CD14-positive monocyte (primary cell): ENCODE data around the gene ATP8A1. TPM values are rescaled to one million over a fixed set of nuclear protein-coding genes. Genes with fewer than 3 reads are reported as not detected.

Experiments
- DNase-seq, 3 donors: peaks; one replicate each; pipeline ENCODE4 v3.0.0-alpha.2; 2011 to 2022
- H2AFZ ChIP-seq: 2 replicates; pipeline ENCODE4 v1.6.0; 2012; ENCODE audit warnings: mild to moderate bottlenecking, low read depth, low read length, inconsistent platforms; ENCODE audit not compliant: insufficient read depth, poor library complexity, severe bottlenecking
- H3K27ac ChIP-seq, 2 donors: 1 replicate in 1 of 2; 2 replicates in 1 of 2; pipeline ENCODE4 v1.5.1; 2012 to 2013; ENCODE audit warnings: low read length in 2 of 2, control low read depth in 1 of 2, inconsistent platforms in 1 of 2, low read depth in 1 of 2, mild to moderate bottlenecking in 1 of 2
- H3K27me3 ChIP-seq, 2 donors: one replicate each; pipeline versions ENCODE4 v1.6.0 to v1.6.1; 2011 to 2013; ENCODE audit warnings: low read length in 2 of 2; ENCODE audit not compliant: control insufficient read depth in 2 of 2, insufficient read depth in 2 of 2
- H3K36me3 ChIP-seq, 2 donors: replicated peaks in 1 of 2; 1 replicate in 1 of 2; 2 replicates in 1 of 2; pipeline versions ENCODE4 v1.5.1 to v1.6.1; 2012 to 2013; ENCODE audit warnings: low read length in 2 of 2, control low read depth in 1 of 2, inconsistent platforms in 1 of 2, mild to moderate bottlenecking in 1 of 2; ENCODE audit not compliant: insufficient read depth in 2 of 2, control insufficient read depth in 1 of 2
- H3K4me1 ChIP-seq, 2 donors: 1 replicate in 1 of 2; 2 replicates in 1 of 2; pipeline versions ENCODE4 v1.5.1 to v1.6.1; 2012 to 2013; ENCODE audit warnings: low read length in 2 of 2, control low read depth in 1 of 2, inconsistent platforms in 1 of 2, mild to moderate bottlenecking in 1 of 2, moderate library complexity in 1 of 2; ENCODE audit not compliant: insufficient read depth in 2 of 2, control insufficient read depth in 1 of 2
- H3K4me2 ChIP-seq: replicated peaks from 2 replicates; pipeline ENCODE3; 2012; ENCODE audit warnings: low read length, moderate library complexity, mild to moderate bottlenecking; ENCODE audit not compliant: poor library complexity, severe bottlenecking; ENCODE audit errors: extremely low read depth
- H3K4me3 ChIP-seq, 3 experiments: fragments of 200-600 bp in 1 of 3; sonication (generic) in 1 of 3; replicated peaks in 1 of 3; 1 replicate in 2 of 3; 2 replicates in 1 of 3; pipeline ENCODE4 v1.5.1; 2011 to 2013; ENCODE audit warnings: low read length in 3 of 3, mild to moderate bottlenecking in 3 of 3, control low read depth in 2 of 3, low read depth in 2 of 3, inconsistent platforms in 1 of 3, moderate library complexity in 1 of 3
- H3K79me2 ChIP-seq: 2 replicates; pipeline ENCODE4 v1.6.0; 2012; ENCODE audit warnings: mild to moderate bottlenecking, control low read depth, inconsistent platforms, low read length, moderate library complexity; ENCODE audit not compliant: insufficient read depth
- H3K9ac ChIP-seq: 2 replicates; pipeline ENCODE4 v1.6.0; 2017; ENCODE audit warnings: low read length, mild to moderate bottlenecking; ENCODE audit not compliant: insufficient read depth, poor library complexity, severe bottlenecking
- H3K9me3 ChIP-seq, 2 donors: replicated peaks in 1 of 2; 1 replicate in 1 of 2; 2 replicates in 1 of 2; pipeline versions ENCODE4 v1.5.1 to v1.6.1; 2012 to 2013; ENCODE audit warnings: low read length in 2 of 2, control low read depth in 1 of 2; ENCODE audit not compliant: control insufficient read depth in 1 of 2, insufficient read depth in 1 of 2
- H4K20me1 ChIP-seq: 2 replicates; pipeline ENCODE4 v1.6.0; 2012; ENCODE audit warnings: mild to moderate bottlenecking, low read length, control low read depth, moderate library complexity; ENCODE audit not compliant: insufficient read depth
- H3K27ac Mint-ChIP-seq, 7 donors: one replicate each; pipeline ENCODE4 v1.8.0; 2020; ENCODE audit warnings: mild to moderate bottlenecking in 7 of 7, mixed read lengths in 7 of 7, moderate library complexity in 6 of 7, inconsistent platforms in 2 of 7
- H3K27me3 Mint-ChIP-seq, 3 donors: one replicate each; pipeline ENCODE4 v1.8.0; 2021 to 2022; ENCODE audit warnings: low read depth in 3 of 3, mild to moderate bottlenecking in 3 of 3, mixed read lengths in 3 of 3, moderate library complexity in 3 of 3, inconsistent platforms in 1 of 3
- H3K36me3 Mint-ChIP-seq, 2 donors: one replicate each; pipeline ENCODE4 v1.8.0; 2020; ENCODE audit warnings: mixed read lengths in 2 of 2, inconsistent platforms in 1 of 2, mild to moderate bottlenecking in 1 of 2
- H3K4me1 Mint-ChIP-seq: one replicate; pipeline ENCODE4 v1.8.0; 2020; ENCODE audit warnings: mild to moderate bottlenecking, mixed read lengths
- H3K4me3 Mint-ChIP-seq, 2 donors: one replicate each; pipeline ENCODE4 v1.8.0; 2020; ENCODE audit warnings: mild to moderate bottlenecking in 2 of 2, mixed read lengths in 2 of 2, moderate library complexity in 1 of 2
- H3K9me3 Mint-ChIP-seq, 7 donors: one replicate each; pipeline ENCODE4 v1.8.0; 2020 to 2022; ENCODE audit warnings: mixed read lengths in 7 of 7, mild to moderate bottlenecking in 6 of 7, moderate library complexity in 6 of 7, inconsistent platforms in 2 of 7
- CTCF ChIP-seq: fragments of 200-600 bp; IDR thresholded peaks from one replicate; pipeline ENCODE4 v1.8.0; 2022; ENCODE audit warnings: antibody characterized with exemption, mild to moderate bottlenecking
- WGBS: methylation state at CpG from one replicate; pipeline ENCODE4 v1.1.5; 2013; ENCODE audit warnings: missing lambda C conversion rate; ENCODE audit not compliant: insufficient coverage; 5-methylcytosine and 5-hydroxymethylcytosine counted together
- intact Hi-C, 2 donors: fragments of 100-400 bp; cut with micrococcal nuclease; formaldehyde crosslinking; loops; one replicate each; pipeline versions ENCODE4 v1.15.0 to v1.15.1; 2023
- polyA plus RNA-seq, 3 donors: library from polyadenylated mRNA; depleted of rRNA in 1 of 3; unstranded in 2 of 3; stranded (reverse) in 1 of 3; fragments of 300-500 nt in 2 of 3; fragments of >200 nt in 1 of 3; fragmentation: Illumina TruSeq in 2 of 3; gene quantifications; 1 replicate in 2 of 3; 2 replicates in 1 of 3; pipeline ENCODE4 v1.2.3, GENCODE V29; 2012 to 2021

Gene ATP8A1
- polyA plus RNA-seq, 3 donors, result 2.2 to 10.8 (median 3.2) TPM

DNA sequence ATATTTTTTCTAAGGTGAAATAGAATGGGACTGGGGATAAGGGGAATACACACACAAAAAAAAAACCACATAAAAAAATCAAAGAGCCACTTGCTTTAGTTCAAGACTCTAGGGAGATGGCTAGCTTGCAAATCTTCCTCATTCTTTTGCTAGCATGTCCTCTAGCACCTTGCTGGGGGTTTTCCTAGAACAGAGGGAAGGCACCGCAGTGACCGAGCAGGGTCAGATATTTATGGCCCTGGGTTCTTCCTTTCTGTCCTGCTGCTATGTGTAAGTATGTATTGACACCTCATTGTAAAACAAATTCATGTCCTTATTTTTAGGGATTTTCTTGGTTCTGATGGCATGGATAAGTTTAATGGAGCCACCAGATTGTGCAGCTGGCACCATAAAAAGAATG is 178.4 kb downstream of the ATP8A1 start:
- no peaks in the 10 kb centered on the region for H3K4me1 ChIP-seq
- H3K9me3 ChIP-seq, result no peaks in the 10 kb centered on the region
- H4K20me1 ChIP-seq, result no peaks in the 10 kb centered on the region
- no peaks in the 10 kb centered on the region for H3K79me2 ChIP-seq
- no peak overlapping the region for H3K4me3 ChIP-seq
- H3K27ac ChIP-seq, result no peak overlapping the region
- no peak overlapping the region for H2AFZ ChIP-seq
- intact Hi-C loops, result no loop called here
- peaks cover 4 to 10% of the 10 kb centered on the region in 2 donors for H3K36me3 Mint-ChIP-seq
- H3K4me1 Mint-ChIP-seq, result no peaks in the 10 kb centered on the region
- TF ChIP-seq CTCF, result no peak
- H3K4me2 ChIP-seq, result no peak overlapping the region
- no peaks in the 10 kb centered on the region for H3K27me3 ChIP-seq
- WGBS, result no CpG with 5 or more reads among the region's 2 CpGs
- H3K27ac Mint-ChIP-seq, result no peak overlapping the region
- no peak overlapping the region for H3K4me3 Mint-ChIP-seq
- no peak overlapping the region for H3K9ac ChIP-seq
- DNase-seq, result no peak
- no peaks in the 10 kb centered on the region for H3K36me3 ChIP-seq
- no peaks in the 10 kb centered on the region for H3K9me3 Mint-ChIP-seq
- H3K27me3 Mint-ChIP-seq, result no peaks in the 10 kb centered on the region

- Histone ChIP-seq H3K27me3 (no peaks in the 10 kb centered on the region), H3K9me3 (no peaks in the 10 kb centered on the region), H3K4me1 (no peaks in the 10 kb centered on the region), H3K36me3 (no peaks in the 10 kb centered on the region), H3K9ac (no peak overlapping the region), H3K27ac (no peak overlapping the region), H2AFZ (no peak overlapping the region), H4K20me1 (no peaks in the 10 kb centered on the region), H3K4me3 (no peak overlapping the region), H3K4me2 (no peak overlapping the region), H3K79me2 (no peaks in the 10 kb centered on the region)
- Mint-ChIP-seq H3K4me3 (no peak overlapping the region), H3K36me3 (peaks cover under 1 to 6% of the 10 kb centered on the region in 2 donors), H3K27ac (no peak overlapping the region), H3K9me3 (peaks cover 0 to 1% (median 0%) of the 10 kb centered on the region in 7 donors), H3K27me3 (no peaks in the 10 kb centered on the region), H3K4me1 (no peaks in the 10 kb centered on the region)
- no peak for TF ChIP-seq CTCF
- DNase-seq, result no peak
- intact Hi-C loops, result no loop called here
- WGBS, result 100% methylated on average over 2 of the region's 3 CpGs
Measured at GRCh38 chr4:42474406-42474805, 182.5 kb downstream of the ATP8A1 start.
